Calu3 (cell line): ENCODE measurements around the gene RFTN1. TPM values are rescaled to one million over a fixed set of nuclear protein-coding genes. Genes with fewer than 3 reads are reported as not detected.

Experiments
- BruUV-seq: library from RNA; stranded (reverse); fragments of 400-500 nt; replicated peaks from 2 replicates; lab custom pipeline; 2021; lab: Mats Ljungman, UMichigan
- CTCF ChIA-PET: fragments of 300-600 bp; sonication (Branson Sonifier 250); formaldehyde crosslinking; loops from one replicate; lab custom pipeline; 2022; ENCODE audit warnings: antibody characterized with exemption; lab: Charles Lee
- DNase-seq: peaks from one replicate; pipeline ENCODE4 v3.0.0; 2022
- H3K27ac Mint-ChIP-seq: one replicate; pipeline ENCODE4 v1.8.0; 2022; ENCODE audit warnings: mixed read lengths; ENCODE audit not compliant: unreplicated experiment
- H3K27me3 Mint-ChIP-seq: one replicate; pipeline ENCODE4 v1.8.0; 2022; ENCODE audit warnings: mixed read lengths; ENCODE audit not compliant: unreplicated experiment
- H3K36me3 Mint-ChIP-seq: one replicate; pipeline ENCODE4 v1.8.0; 2022; ENCODE audit warnings: mild to moderate bottlenecking, moderate library complexity, mixed read lengths; ENCODE audit not compliant: insufficient read depth, unreplicated experiment
- H3K4me1 Mint-ChIP-seq: one replicate; pipeline ENCODE4 v1.8.0; 2022; ENCODE audit warnings: mild to moderate bottlenecking, low read depth, mixed read lengths; ENCODE audit not compliant: unreplicated experiment
- H3K4me3 Mint-ChIP-seq: one replicate; pipeline ENCODE4 v1.8.0; 2022; ENCODE audit warnings: mild to moderate bottlenecking, low read depth, moderate library complexity, mixed read lengths; ENCODE audit not compliant: unreplicated experiment
- H3K9me3 Mint-ChIP-seq: one replicate; pipeline ENCODE4 v1.8.0; 2022; ENCODE audit warnings: low read depth, mixed read lengths; ENCODE audit not compliant: unreplicated experiment
- intact Hi-C: fragments of 100-400 bp; cut with micrococcal nuclease; formaldehyde crosslinking; loops from one replicate; pipeline ENCODE4 v1.10.0; 2022; ENCODE audit not compliant: unreplicated experiment
- total RNA-seq: library from RNA; stranded (reverse); gene quantifications from 2 replicates; pipeline ENCODE4 v1.2.3, GENCODE V29; 2022
- TF ChIP-seq, protein P1 (sequence below): fragments of 200-600 bp; IDR thresholded peaks from one replicate; pipeline ENCODE4 v1.8.0; 2022; ENCODE audit warnings: antibody characterized with exemption; ENCODE audit not compliant: unreplicated experiment

RFTN1 gene
- total RNA-seq, 1 experiment from 2014 or later = 1.6 TPM

GRCh38 chr3:16511681-16512434, 1.6 kb downstream of the RFTN1 start:
- TF ChIP-seq, protein P1, sequence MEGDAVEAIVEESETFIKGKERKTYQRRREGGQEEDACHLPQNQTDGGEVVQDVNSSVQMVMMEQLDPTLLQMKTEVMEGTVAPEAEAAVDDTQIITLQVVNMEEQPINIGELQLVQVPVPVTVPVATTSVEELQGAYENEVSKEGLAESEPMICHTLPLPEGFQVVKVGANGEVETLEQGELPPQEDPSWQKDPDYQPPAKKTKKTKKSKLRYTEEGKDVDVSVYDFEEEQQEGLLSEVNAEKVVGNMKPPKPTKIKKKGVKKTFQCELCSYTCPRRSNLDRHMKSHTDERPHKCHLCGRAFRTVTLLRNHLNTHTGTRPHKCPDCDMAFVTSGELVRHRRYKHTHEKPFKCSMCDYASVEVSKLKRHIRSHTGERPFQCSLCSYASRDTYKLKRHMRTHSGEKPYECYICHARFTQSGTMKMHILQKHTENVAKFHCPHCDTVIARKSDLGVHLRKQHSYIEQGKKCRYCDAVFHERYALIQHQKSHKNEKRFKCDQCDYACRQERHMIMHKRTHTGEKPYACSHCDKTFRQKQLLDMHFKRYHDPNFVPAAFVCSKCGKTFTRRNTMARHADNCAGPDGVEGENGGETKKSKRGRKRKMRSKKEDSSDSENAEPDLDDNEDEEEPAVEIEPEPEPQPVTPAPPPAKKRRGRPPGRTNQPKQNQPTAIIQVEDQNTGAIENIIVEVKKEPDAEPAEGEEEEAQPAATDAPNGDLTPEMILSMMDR = no peak
- CTCF ChIA-PET = no interaction called here
- intact Hi-C loops = no loop called here
- no peaks in the 10 kb centered on the region for H3K4me1 Mint-ChIP-seq
- peaks cover 69% of the 10 kb centered on the region for H3K27me3 Mint-ChIP-seq
- no peak overlapping the region for H3K27ac Mint-ChIP-seq
- no peak overlapping the region for H3K4me3 Mint-ChIP-seq
- H3K36me3 Mint-ChIP-seq = peaks cover 11% of the 10 kb centered on the region
- BruUV-seq = no TSS peak
- H3K9me3 Mint-ChIP-seq = no peaks in the 10 kb centered on the region
- no peak for DNase-seq

DNA sequence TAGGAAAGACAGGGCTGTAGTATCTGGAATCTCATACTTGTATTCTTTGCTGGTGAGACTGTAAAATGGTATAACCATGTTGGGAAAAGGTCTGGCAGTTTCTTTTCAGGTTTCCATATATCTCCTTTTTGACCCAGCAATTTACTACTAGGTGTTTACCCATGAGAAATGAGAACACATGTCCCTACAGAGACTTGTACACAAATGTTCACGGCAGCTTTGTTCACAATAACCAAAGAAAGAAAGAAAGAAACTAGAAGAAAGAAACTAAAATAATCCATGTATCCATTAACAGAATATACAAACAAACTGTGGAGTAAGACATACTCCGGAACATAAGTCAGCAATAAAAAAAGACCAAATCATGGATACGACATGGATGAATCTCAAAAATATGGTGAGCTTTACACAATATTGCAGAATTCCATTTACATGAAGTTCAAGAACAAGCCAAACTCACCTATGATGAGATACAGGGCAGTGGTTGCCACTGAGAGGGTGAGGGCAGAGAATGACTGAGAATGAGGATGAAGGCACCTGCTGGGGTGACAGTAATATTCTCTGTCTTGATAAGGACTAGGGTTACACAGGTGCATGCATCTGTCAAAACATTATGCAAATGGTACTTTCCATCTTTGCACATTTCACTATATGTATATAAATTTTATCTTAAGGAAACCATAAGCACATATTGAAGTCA, 2.7 kb downstream of the RFTN1 start:
- H3K36me3 Mint-ChIP-seq = peaks cover 11% of the 10 kb centered on the region

GRCh38 chr3:16509721-16510619, 3.5 kb downstream of the RFTN1 start:
- peaks cover 11% of the 10 kb centered on the region for H3K36me3 Mint-ChIP-seq
- H3K4me3 Mint-ChIP-seq = no peak overlapping the region
- CTCF ChIA-PET = no interaction called here
- peaks cover 66% of the 10 kb centered on the region for H3K27me3 Mint-ChIP-seq
- H3K4me1 Mint-ChIP-seq = no peaks in the 10 kb centered on the region
- BruUV-seq = no TSS peak
- intact Hi-C loops = no loop called here
- DNase-seq = no peak
- no peaks in the 10 kb centered on the region for H3K9me3 Mint-ChIP-seq
- TF ChIP-seq, protein P1 = no peak
- no peak overlapping the region for H3K27ac Mint-ChIP-seq

More for the DNA sequence above, 2.7 kb downstream of the RFTN1 start:
- Mint-ChIP-seq H3K9me3 (no peaks in the 10 kb centered on the region), H3K4me3 (no peak overlapping the region), H3K27me3 (peaks cover 66% of the 10 kb centered on the region), H3K27ac (no peak overlapping the region), H3K4me1 (no peaks in the 10 kb centered on the region)
- intact Hi-C loops = no loop called here
- BruUV-seq = no TSS peak
- TF ChIP-seq, protein P1 = no peak
- DNase-seq = no peak
- CTCF ChIA-PET = no interaction called here

DNA sequence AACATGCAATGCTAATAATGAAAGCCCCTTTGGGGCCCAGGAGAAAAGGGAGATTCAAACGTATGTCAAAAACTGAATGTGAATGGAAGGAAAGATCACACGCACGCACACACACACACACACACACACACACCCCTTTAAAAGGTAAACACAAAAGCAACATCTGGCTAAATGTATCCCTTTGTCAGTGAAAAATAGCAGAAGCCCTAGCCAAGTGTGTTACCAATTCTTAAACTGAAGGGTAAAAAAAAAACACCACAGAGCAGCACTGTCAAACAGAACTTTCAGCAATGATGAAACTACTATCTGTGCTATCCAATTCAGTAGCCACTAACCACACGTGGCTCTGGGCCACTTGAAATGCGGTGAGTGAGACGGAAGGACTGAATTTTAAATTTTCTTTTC, 4.9 kb downstream of the RFTN1 start:
- no peak overlapping the region for H3K27ac Mint-ChIP-seq
- no TSS peak for BruUV-seq
- no peaks in the 10 kb centered on the region for H3K4me1 Mint-ChIP-seq
- no peaks in the 10 kb centered on the region for H3K9me3 Mint-ChIP-seq
- H3K4me3 Mint-ChIP-seq = no peak overlapping the region
- DNase-seq = no peak
- TF ChIP-seq, protein P1 = no peak
- peaks cover 66% of the 10 kb centered on the region for H3K27me3 Mint-ChIP-seq
- CTCF ChIA-PET = no interaction called here
- intact Hi-C loops = no loop called here
- peaks cover 11% of the 10 kb centered on the region for H3K36me3 Mint-ChIP-seq
